ENCODE results near the gene CAMTA1.

Gene CAMTA1

DNA sequence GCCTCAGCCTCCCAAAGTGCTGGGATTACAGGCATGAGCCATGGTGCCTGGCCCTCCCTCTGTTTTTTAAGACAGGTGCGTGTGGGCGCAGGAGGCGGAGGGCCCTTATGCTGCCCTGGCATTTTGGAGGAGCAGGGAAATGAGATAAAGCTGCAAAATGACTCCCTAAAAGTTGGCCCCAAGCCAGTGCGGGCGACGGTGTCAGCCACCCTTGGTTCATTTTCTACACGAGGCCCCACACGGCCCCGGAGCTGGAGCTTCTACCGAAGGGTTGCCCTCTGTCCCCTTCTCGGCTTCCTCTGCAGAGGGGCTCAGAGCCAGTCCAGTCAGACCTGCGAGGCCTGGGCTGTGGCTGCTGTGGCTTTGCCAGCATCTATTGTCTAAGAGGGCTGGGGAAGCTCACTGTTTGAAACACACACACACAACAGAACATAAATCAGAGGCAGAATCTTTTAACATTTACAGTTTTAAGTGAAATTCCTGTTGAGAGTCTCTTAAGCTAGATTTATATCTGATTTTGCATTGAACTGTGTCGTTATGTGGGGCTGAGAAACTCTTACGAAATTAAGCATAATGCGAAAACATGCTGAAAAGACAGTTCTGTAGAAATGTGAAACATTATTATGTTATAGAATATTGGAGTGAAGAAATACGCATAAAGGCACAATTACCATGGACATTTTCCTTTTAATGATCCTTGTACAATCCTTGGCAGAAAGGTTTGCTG is 255.9 kb downstream of the CAMTA1 start:
- TF ChIP-seq, protein P1, sequence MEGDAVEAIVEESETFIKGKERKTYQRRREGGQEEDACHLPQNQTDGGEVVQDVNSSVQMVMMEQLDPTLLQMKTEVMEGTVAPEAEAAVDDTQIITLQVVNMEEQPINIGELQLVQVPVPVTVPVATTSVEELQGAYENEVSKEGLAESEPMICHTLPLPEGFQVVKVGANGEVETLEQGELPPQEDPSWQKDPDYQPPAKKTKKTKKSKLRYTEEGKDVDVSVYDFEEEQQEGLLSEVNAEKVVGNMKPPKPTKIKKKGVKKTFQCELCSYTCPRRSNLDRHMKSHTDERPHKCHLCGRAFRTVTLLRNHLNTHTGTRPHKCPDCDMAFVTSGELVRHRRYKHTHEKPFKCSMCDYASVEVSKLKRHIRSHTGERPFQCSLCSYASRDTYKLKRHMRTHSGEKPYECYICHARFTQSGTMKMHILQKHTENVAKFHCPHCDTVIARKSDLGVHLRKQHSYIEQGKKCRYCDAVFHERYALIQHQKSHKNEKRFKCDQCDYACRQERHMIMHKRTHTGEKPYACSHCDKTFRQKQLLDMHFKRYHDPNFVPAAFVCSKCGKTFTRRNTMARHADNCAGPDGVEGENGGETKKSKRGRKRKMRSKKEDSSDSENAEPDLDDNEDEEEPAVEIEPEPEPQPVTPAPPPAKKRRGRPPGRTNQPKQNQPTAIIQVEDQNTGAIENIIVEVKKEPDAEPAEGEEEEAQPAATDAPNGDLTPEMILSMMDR (IDR thresholded peaks at IDR 0.05; ENCODE audit: insufficient read depth, low read depth, low read length, missing control alignments), result no peak
- H3K4me3 ChIP-seq (ENCODE audit: low read depth, low read length), result no peak overlapping the region
- no peak for DNase-seq (ENCODE audit: low read depth)

DNA sequence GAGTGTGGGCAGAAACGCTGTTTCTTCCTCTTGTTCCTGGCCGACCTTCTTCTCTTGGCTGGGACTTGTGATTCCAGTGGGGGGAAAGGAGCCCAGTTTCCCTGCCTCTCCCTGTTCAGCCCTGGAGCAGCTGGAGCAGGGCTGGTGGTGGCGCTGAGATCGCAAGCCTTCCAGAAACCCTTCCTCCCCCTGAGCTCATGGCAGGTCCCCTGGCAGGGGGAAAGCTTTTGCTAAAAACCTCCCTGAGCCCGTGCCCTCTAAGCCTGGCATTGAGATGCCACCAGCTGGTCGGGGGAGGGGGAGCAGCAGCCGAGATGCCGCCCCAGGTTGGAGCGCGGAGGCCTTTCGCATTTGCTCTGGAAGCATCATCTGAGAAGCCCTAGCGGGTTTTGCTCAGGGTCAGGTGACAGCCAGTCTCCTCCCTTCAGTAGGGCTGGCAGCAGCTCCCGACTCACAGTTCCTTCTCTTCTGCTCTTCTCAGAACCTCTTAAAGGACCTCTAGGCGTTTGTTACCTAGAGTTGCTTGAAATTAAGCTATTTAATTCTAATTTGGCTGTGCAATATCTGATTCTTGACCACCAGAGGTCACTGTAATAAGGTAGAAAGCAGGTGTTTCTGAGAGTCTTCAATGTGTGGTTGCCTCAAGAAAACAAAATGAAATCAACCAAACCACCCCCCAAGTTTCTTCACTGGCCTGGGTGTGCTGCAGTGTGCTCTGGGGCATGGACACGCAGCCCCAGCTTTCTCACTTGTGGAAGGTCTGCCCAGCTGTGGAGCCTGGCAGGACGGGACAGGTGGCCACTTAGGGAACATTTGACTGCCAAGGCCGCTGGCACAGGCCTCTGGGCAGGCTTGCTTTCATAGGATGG is 257.3 kb downstream of the CAMTA1 start:
- H3K4me3 ChIP-seq (ENCODE audit: low read depth, low read length), result no peak overlapping the region
- peak; percentile 41 for DNase-seq (ENCODE audit: low read depth)
- TF ChIP-seq, protein P1 (IDR thresholded peaks at IDR 0.05; ENCODE audit: insufficient read depth, low read depth, low read length, missing control alignments), result peak; percentile 50

DNA sequence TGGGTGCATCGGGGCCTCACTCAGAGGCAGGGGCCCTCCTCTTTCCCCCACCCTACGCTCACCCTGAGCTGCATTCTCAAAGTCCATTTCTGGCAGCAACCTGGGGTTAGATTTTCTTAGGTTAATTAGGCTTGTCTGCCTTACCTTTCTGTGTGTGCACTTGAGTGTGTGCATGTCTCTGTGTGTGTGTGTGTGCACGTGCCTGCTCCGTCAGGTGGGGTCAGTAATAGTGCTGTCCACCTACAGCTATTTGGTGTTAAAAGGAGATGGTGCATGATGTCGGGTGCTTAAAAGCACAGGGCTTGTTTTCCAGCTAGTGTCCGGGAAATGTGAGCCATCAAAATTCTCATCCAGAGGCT is 257.9 kb downstream of the CAMTA1 start:
- H3K4me3 ChIP-seq (ENCODE audit: low read depth, low read length), result no peak overlapping the region
- DNase-seq (ENCODE audit: low read depth), result no peak
- TF ChIP-seq, protein P1 (IDR thresholded peaks at IDR 0.05; ENCODE audit: insufficient read depth, low read depth, low read length, missing control alignments), result no peak

DNA sequence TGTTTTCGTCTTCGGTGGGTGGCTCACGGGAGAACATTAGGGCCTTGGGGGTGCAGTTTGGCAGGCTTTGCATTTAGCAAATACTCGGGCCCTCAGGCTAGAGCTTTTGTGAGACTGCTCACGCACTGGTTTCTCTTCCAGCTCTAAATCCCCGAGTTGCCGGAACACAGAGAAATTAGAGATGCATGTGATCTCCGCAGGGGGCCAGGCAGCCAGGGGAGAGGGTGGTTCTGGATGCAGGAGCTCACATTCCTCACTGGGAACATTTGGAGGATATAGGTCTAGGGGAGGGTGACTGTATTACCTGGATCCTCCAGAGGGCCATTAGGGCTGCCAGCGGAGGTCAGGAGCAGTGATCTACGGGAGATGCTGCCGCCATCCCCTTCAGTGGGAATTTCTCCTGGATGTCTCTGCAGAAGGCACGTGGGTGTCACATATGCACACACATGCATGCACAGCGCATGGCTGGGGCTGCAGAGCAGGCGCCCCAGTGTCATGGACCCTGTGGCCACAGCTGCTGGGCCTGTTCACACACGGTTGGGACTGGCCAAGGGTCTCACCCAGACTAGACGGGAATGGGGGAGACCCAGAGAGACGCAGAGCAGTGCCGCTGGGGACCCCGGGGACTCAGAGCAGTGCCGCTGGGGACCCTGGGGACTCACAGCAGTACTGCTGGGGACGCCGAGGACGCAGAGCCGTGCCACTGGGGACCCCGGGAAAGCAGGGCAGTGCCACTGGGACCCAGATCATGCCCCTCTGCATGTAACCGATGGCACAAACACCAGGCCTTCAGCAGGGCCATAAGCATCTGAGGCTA is 258.7 kb downstream of the CAMTA1 start:
- TF ChIP-seq, protein P1 (IDR thresholded peaks at IDR 0.05; ENCODE audit: insufficient read depth, low read depth, low read length, missing control alignments), result no peak
- DNase-seq (ENCODE audit: low read depth), result no peak
- H3K4me3 ChIP-seq (ENCODE audit: low read depth, low read length), result no peak overlapping the region

DNA sequence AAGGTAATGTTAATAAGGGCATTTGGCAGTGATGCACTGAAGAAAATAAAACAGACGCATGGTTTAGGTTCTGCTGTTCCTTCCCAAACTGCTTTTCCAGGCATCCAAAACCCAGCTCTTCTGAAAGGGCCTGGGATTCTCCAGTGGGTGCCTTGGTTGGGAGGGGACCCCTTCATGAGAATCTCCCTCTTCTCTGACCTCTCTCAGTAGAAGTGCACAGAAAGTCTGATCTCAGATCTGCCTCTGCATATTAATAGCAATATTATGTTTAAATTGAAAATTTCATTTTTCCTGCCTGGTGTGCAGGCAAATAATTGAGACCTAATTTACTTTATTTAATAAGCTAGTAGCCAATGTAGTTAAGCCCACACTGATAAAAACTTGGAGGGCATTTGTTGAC is 260.6 kb downstream of the CAMTA1 start:
- TF ChIP-seq, protein P1 (IDR thresholded peaks at IDR 0.05; ENCODE audit: insufficient read depth, low read depth, low read length, missing control alignments), result no peak
- DNase-seq (ENCODE audit: low read depth), result no peak

DNA sequence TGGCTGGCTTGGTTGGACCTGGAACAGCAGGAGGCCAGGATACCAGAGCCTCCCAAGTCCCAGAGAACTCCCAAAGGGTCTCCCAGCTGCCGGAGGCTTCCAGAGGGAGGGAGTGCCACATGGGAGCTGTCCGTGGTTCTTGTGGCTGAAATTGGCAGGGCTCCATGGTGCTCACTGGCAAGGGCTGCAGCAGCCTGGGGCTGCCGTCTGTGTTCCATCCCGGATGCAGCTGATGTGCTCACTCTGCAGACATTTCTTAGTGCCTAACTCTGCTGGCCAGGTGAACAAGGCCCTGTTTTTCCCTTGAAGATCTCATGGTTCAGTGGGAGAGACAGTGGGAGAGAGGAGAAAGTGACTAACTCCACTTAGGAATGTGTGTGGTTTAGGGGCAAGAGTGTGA is 261.1 kb downstream of the CAMTA1 start:
- H3K4me3 ChIP-seq (ENCODE audit: low read depth, low read length), result no peak overlapping the region
- no peak for DNase-seq (ENCODE audit: low read depth)
- TF ChIP-seq, protein P1 (IDR thresholded peaks at IDR 0.05; ENCODE audit: insufficient read depth, low read depth, low read length, missing control alignments), result no peak

More for the DNA sequence above, 260.6 kb downstream of the CAMTA1 start:
- no peak overlapping the region for H3K4me3 ChIP-seq (ENCODE audit: low read depth, low read length)

Measured in GM12865 (cell line).